Measurements from ENCODE around the gene TXNRD2. TPM values are rescaled to one million over a fixed set of nuclear protein-coding genes. Genes with fewer than 3 reads are reported as not detected.
A peak's percentile ranks its signal among the peaks of the same experiment; 100 is the strongest.

Gene TXNRD2
- total RNA-seq, 4 donors from 2014 or later = 19.5 to 34.5 (median 25.6) TPM

- peaks cover 5 to 27% of the 10 kb centered on the region in 2 donors for H3K4me1 ChIP-seq
- no peak overlapping the region for H3K4me3 ChIP-seq (replicated peaks in 1 of 3)
- intact Hi-C loops (cut with DNase I) = loop anchor here (10.0 kb wide), 2 partner anchors 149 to 309 kb away; no protein-coding TSS in a partner anchor
- peaks cover 17 to 39% of the 10 kb centered on the region in 2 donors for H3K36me3 ChIP-seq
- no peak for DNase-seq
- 89 to 96% methylated on average over 4 of the region's 4 CpGs for WGBS, 2 donors
- H3K27me3 ChIP-seq = no peaks in the 10 kb centered on the region
- H3K9me3 ChIP-seq = no peaks in the 10 kb centered on the region
- TF ChIP-seq POLR2A (IDR thresholded peaks at IDR 0.05) (no peak), CTCF (IDR thresholded peaks at IDR 0.05) (no peak)
- peak overlapping the region in 1 of 3 donors; percentile 17 for H3K27ac ChIP-seq
These were observed 34.1 kb upstream of the TXNRD2 start for GRCh38 chr22:19975707-19976035.

- TF ChIP-seq POLR2A (IDR thresholded peaks at IDR 0.05) (no peak), CTCF (IDR thresholded peaks at IDR 0.05) (no peak)
- H3K27ac ChIP-seq = peak overlapping the region in 1 of 3 donors; percentile 17
- 86 to 94% methylated on average over 10 to 12 of the region's 13 CpGs for WGBS, 2 donors
- H3K36me3 ChIP-seq = peaks cover 17 to 39% of the 10 kb centered on the region in 2 donors
- no peaks in the 10 kb centered on the region for H3K27me3 ChIP-seq
- H3K9me3 ChIP-seq = no peaks in the 10 kb centered on the region
- peaks cover 0 to 21% of the 10 kb centered on the region in 2 donors for H3K4me1 ChIP-seq
- no peak for DNase-seq
- no peak overlapping the region for H3K4me3 ChIP-seq (replicated peaks in 1 of 3)
- intact Hi-C loops (cut with DNase I) = loop anchor here (10.0 kb wide), 2 partner anchors 150 to 310 kb away; no protein-coding TSS in a partner anchor
These were observed 33.5 kb upstream of the TXNRD2 start for GRCh38 chr22:19974935-19975706.

- Histone ChIP-seq H3K4me1 (peaks cover 0 to 20% of the 10 kb centered on the region in 2 donors), H3K27me3 (no peaks in the 10 kb centered on the region), H3K9me3 (no peaks in the 10 kb centered on the region), H3K4me3 (replicated peaks in 1 of 3) (no peak overlapping the region), H3K27ac (peak overlapping the region in 1 of 3 donors; percentile 17), H3K36me3 (peaks cover 17 to 37% of the 10 kb centered on the region in 2 donors)
- intact Hi-C loops (cut with DNase I) = loop anchor here (10.0 kb wide), 2 partner anchors 150 to 310 kb away; no protein-coding TSS in a partner anchor
- no peak for TF ChIP-seq POLR2A (IDR thresholded peaks at IDR 0.05)
- no peak for TF ChIP-seq CTCF (IDR thresholded peaks at IDR 0.05)
- 75 to 81% methylated on average over 10 to 11 of the region's 11 CpGs for WGBS, 2 donors
- DNase-seq = no peak
These were observed 32.7 kb upstream of the TXNRD2 start for GRCh38 chr22:19974268-19974861.

GRCh38 chr22:19973551-19974267, 32.1 kb upstream of the TXNRD2 start:
- Histone ChIP-seq H3K36me3 (peaks cover 13 to 37% of the 10 kb centered on the region in 2 donors), H3K4me3 (replicated peaks in 1 of 3) (no peak overlapping the region), H3K9me3 (no peaks in the 10 kb centered on the region), H3K27me3 (no peaks in the 10 kb centered on the region), H3K27ac (no peak overlapping the region), H3K4me1 (peaks cover 0 to 20% of the 10 kb centered on the region in 2 donors)
- intact Hi-C loops (cut with DNase I) = loop anchor here (10.0 kb wide), 2 partner anchors 151 to 311 kb away; no protein-coding TSS in a partner anchor
- TF ChIP-seq POLR2A (IDR thresholded peaks at IDR 0.05) (no peak), CTCF (IDR thresholded peaks at IDR 0.05) (no peak)
- DNase-seq = no peak
- WGBS, 2 donors = 95 to 96% methylated on average over 41 to 43 of the region's 46 CpGs

Data from thyroid gland (tissue), 4 donors.